Panc1 (cell line): ENCODE measurements around the gene NVL.

Source experiments
- CTCF ChIP-seq: fragments of 450-650 bp; IDR thresholded peaks from 2 replicates; pipeline ENCODE4 v1.5.1; 2017; ENCODE audit warnings: mild to moderate bottlenecking
- POLR2AphosphoS5 ChIP-seq: IDR thresholded peaks from 2 replicates; pipeline ENCODE4 v1.6.1; 2012; ENCODE audit warnings: mild to moderate bottlenecking, low read depth, low read length, moderate library complexity
- REST ChIP-seq, 2 experiments: IDR thresholded peaks; 2 replicates each; pipeline ENCODE4 v1.6.1; 2011 to 2012; ENCODE audit warnings: low read depth in 2 of 2, control low read depth in 1 of 2, low read length in 1 of 2, mild to moderate bottlenecking in 1 of 2, moderate library complexity in 1 of 2; ENCODE audit not compliant: insufficient read depth in 1 of 2
- SIN3A ChIP-seq: IDR thresholded peaks from 2 replicates; pipeline ENCODE4 v1.6.1; 2012; ENCODE audit warnings: low read depth, mild to moderate bottlenecking, low read length, moderate library complexity, borderline replicate concordance; ENCODE audit not compliant: insufficient read depth

GRCh38 chr1:224245188-224245587, 84.8 kb downstream of the NVL start:
- no peak for TF ChIP-seq CTCF
- no peak for TF ChIP-seq POLR2AphosphoS5
- no peak for TF ChIP-seq REST (IDR thresholded peaks at IDR 0.05; ENCODE audit: insufficient read depth in 1 of 2, low read depth in 2 of 2, low read length in 1 of 2)
- TF ChIP-seq SIN3A, result no peak
